GM12878 (cell line): ENCODE measurements around the gene DNAH5. TPM values are rescaled to one million over a fixed set of nuclear protein-coding genes. Genes with fewer than 3 reads are reported as not detected.

ENCODE experiments used
- ATAC-seq: fragments of 200-7000 bp; cut with Tn5 transposase; 3 replicates; pipeline ENCODE4 v1.9.1; 2020; ENCODE audit warnings: mild to moderate bottlenecking, moderate library complexity
- BruUV-seq: library from RNA; stranded (reverse); fragments of 400-500 nt; replicated peaks from 2 replicates; lab custom pipeline; 2021; lab: Mats Ljungman, UMichigan
- CTCF ChIA-PET: fragments of 300-600 bp; sonication (Branson Sonifier 250); formaldehyde crosslinking; extraction: SDS; loops from one replicate; lab custom pipeline; 2021; ENCODE audit warnings: inconsistent platforms; lab: Yijun Ruan, JAX
- POLR2A ChIA-PET: fragments of 350-600 bp; formaldehyde crosslinking; extraction: SDS; loops from one replicate; lab custom pipeline; 2021; ENCODE audit warnings: inconsistent platforms; lab: Charles Lee
- RAD21 ChIA-PET: fragments of 300-600 bp; sonication (Branson Sonifier 250); formaldehyde crosslinking; loops from one replicate; lab custom pipeline; 2023; ENCODE audit warnings: antibody characterized with exemption; ENCODE audit not compliant: unreplicated experiment; lab: Charles Lee
- SMC1A ChIA-PET: fragments of 300-600 bp; sonication (Branson Sonifier 250); formaldehyde crosslinking; loops from one replicate; lab custom pipeline; 2023; ENCODE audit not compliant: unreplicated experiment, uncharacterized antibody; lab: Charles Lee
- DNase-seq: peaks from one replicate; pipeline ENCODE4 v3.0.0-alpha.2; 2011; ENCODE audit warnings: low read depth, low spot score
- FAIRE-seq: peaks from 3 replicates; lab custom pipeline; 2011; peaks lifted over from hg19 to GRCh38; lab: Jason Lieb, UNC
- H2AFZ ChIP-seq: 2 replicates; pipeline ENCODE4 v1.6.0; 2011; ENCODE audit warnings: low read depth, low read length, control low read depth; ENCODE audit not compliant: control insufficient read depth
- H3K27ac ChIP-seq: 2 replicates; pipeline ENCODE4 v1.5.1; 2011; ENCODE audit warnings: control low read depth; ENCODE audit not compliant: control insufficient read depth, insufficient read depth
- H3K27me3 ChIP-seq, 2 experiments: replicated peaks in 1 of 2; 2 replicates each; pipeline versions ENCODE4 v1.6.0 to v1.6.1; 2011; ENCODE audit warnings: low read length in 1 of 2; ENCODE audit not compliant: control insufficient read depth in 2 of 2, insufficient read depth in 2 of 2
- H3K36me3 ChIP-seq, 2 experiments: 2 replicates each; pipeline ENCODE4 v1.5.1; 2011; ENCODE audit warnings: low read length in 1 of 2; ENCODE audit not compliant: control insufficient read depth in 2 of 2, insufficient read depth in 2 of 2
- H3K4me1 ChIP-seq: 2 replicates; pipeline ENCODE4 v1.6.1; 2011; ENCODE audit warnings: mild to moderate bottlenecking, low read length, moderate library complexity, mixed read lengths; ENCODE audit not compliant: control insufficient read depth, insufficient read depth
- H3K4me2 ChIP-seq: 2 replicates; pipeline ENCODE4 v1.6.0; 2011; ENCODE audit warnings: control low read depth; ENCODE audit not compliant: control insufficient read depth, insufficient read depth
- H3K4me3 ChIP-seq: fragments of 200-600 bp; sonication (generic); 2 replicates; pipeline ENCODE4 v1.5.1; 2016
- H3K79me2 ChIP-seq: 2 replicates; pipeline ENCODE4 v1.6.0; 2011; ENCODE audit warnings: low read length; ENCODE audit not compliant: control insufficient read depth, insufficient read depth
- H3K9ac ChIP-seq: 2 replicates; pipeline ENCODE4 v1.8.0; 2011; ENCODE audit warnings: low read length, control low read depth, mixed read lengths; ENCODE audit not compliant: control insufficient read depth, insufficient read depth
- H3K9me3 ChIP-seq: replicated peaks from 3 replicates; pipeline ENCODE4 v1.5.1; 2011; ENCODE audit warnings: mild to moderate bottlenecking, low read length; ENCODE audit not compliant: control insufficient read depth, insufficient read depth
- H4K20me1 ChIP-seq: 2 replicates; pipeline ENCODE4 v1.6.0; 2011; ENCODE audit not compliant: control insufficient read depth, insufficient read depth
- ATF2 ChIP-seq: IDR thresholded peaks from 2 replicates; pipeline ENCODE4 v1.6.1; 2012; ENCODE audit warnings: low read length, inconsistent platforms
- ATF3 ChIP-seq: IDR thresholded peaks from 2 replicates; pipeline ENCODE4 v1.6.1; 2011; ENCODE audit warnings: low read depth, mild to moderate bottlenecking, low read length, moderate library complexity, borderline replicate concordance; ENCODE audit errors: extremely low read depth
- BACH1 ChIP-seq: fragments of 450-650 bp; IDR thresholded peaks from 2 replicates; pipeline ENCODE4 v1.6.1; 2017; ENCODE audit warnings: mild to moderate bottlenecking, borderline replicate concordance
- MEF2A ChIP-seq: IDR thresholded peaks from 2 replicates; pipeline ENCODE4 v1.6.1; 2011; ENCODE audit warnings: low read depth, mild to moderate bottlenecking, low read length, moderate library complexity; ENCODE audit not compliant: insufficient read depth
- MTA2 ChIP-seq: fragments of 450-650 bp; IDR thresholded peaks from 2 replicates; pipeline ENCODE4 v1.6.1; 2016; ENCODE audit warnings: low read depth, mild to moderate bottlenecking, moderate library complexity
- NR2F1 ChIP-seq: fragments of 450-650 bp; conservative IDR thresholded peaks from 2 replicates; pipeline ENCODE4 v1.6.1; 2017; ENCODE audit warnings: mild to moderate bottlenecking
- SIX5 ChIP-seq: IDR thresholded peaks from 2 replicates; pipeline ENCODE4 v1.6.1; 2011; ENCODE audit warnings: mild to moderate bottlenecking, low read depth, low read length, moderate library complexity; ENCODE audit not compliant: severe bottlenecking
- SMAD5 ChIP-seq: IDR thresholded peaks from 2 replicates; pipeline ENCODE4 v1.6.1; 2016; ENCODE audit warnings: antibody characterized with exemption, low read depth
- SMARCA5 ChIP-seq: fragments of 450-650 bp; IDR thresholded peaks from 2 replicates; pipeline ENCODE4 v1.6.1; 2017; ENCODE audit warnings: mild to moderate bottlenecking
- SRF ChIP-seq, 2 experiments: IDR thresholded peaks; 2 replicates each; pipeline ENCODE4 v1.6.1; 2011; ENCODE audit warnings: low read depth in 2 of 2, low read length in 2 of 2, mild to moderate bottlenecking in 1 of 2, moderate library complexity in 1 of 2
- STAT1 ChIP-seq: fragments of 450-650 bp; conservative IDR thresholded peaks from 2 replicates; pipeline ENCODE4 v1.6.1; 2014; ENCODE audit warnings: antibody characterized with exemption, mild to moderate bottlenecking
- TBL1XR1 ChIP-seq: IDR thresholded peaks from 2 replicates; pipeline ENCODE4 v1.6.1; 2012; ENCODE audit warnings: low read depth, low read length, improper control_type of control experiment
- ZBTB33 ChIP-seq: fragments of 450-650 bp; IDR thresholded peaks from 2 replicates; pipeline ENCODE4 v1.6.1; 2017; ENCODE audit warnings: mild to moderate bottlenecking
- ZNF592 ChIP-seq: fragments of 450-650 bp; IDR thresholded peaks from 2 replicates; pipeline ENCODE4 v1.6.1; 2017; ENCODE audit warnings: mild to moderate bottlenecking, moderate library complexity
- WGBS: methylation state at CpG from one replicate; pipeline ENCODE4 v1.1.6; 2016; ENCODE audit warnings: low lambda C conversion rate; ENCODE audit not compliant: insufficient replicate concordance, insufficient coverage; ENCODE audit errors: missing lambda C conversion rate; 5-methylcytosine and 5-hydroxymethylcytosine counted together
- in situ Hi-C: fragments of 300-500 bp; cut with MboI; formaldehyde crosslinking; loops from 9 replicates; pipeline ENCODE4 v1.14.3; 2018; ENCODE audit warnings: mixed read lengths
- intact Hi-C: fragments of 100-400 bp; cut with micrococcal nuclease; formaldehyde crosslinking; loops from one replicate; pipeline ENCODE4 v1.14.2; 2022; ENCODE audit not compliant: unreplicated experiment
- polyA plus RNA-seq, 11 experiments: library from polyadenylated mRNA; depleted of rRNA in 4 of 11; unstranded in 6 of 11; stranded (reverse) in 5 of 11; fragments of >200 nt; fragmentation: Nextera tagmentation in 4 of 11; fragmentation: Illumina TruSeq in 1 of 11; extraction: Ambion mirVana in 4 of 11; extraction: Trizol in 1 of 11; gene quantifications; 1 replicate in 1 of 11; 2 replicates in 10 of 11; pipeline versions ENCODE4 v1.2.1 to v1.2.3, GENCODE V29; 2011 to 2016; ENCODE audit warnings: inconsistent platforms in 2 of 11, missing spikeins in 2 of 11, low read depth in 1 of 11
- total RNA-seq, 4 experiments: library from RNA; depleted of rRNA in 3 of 4; stranded (reverse); fragments of >200 nt in 3 of 4; fragmentation: Illumina TruSeq in 1 of 4; extraction: Trizol in 1 of 4; gene quantifications; 2 replicates each; pipeline versions ENCODE4 v1.2.1 to v1.2.3, GENCODE V29; 2013 to 2021

Gene DNAH5
- total and polyA plus RNA-seq, 10 of the 15 experiments (the other 5 are each of a cell fraction or from before 2014, with no cell fraction given), result under 0.01 to 0.30 (median 0.07) TPM; not detected in 7

GRCh38 chr5:13749766-13750165 lies 194.7 kb downstream of the DNAH5 start:
- no peaks in the 10 kb centered on the region for H4K20me1 ChIP-seq
- TF ChIP-seq ZBTB33 (no peak), ATF3 (no peak), SRF (IDR thresholded peaks at IDR 0.05; ENCODE audit: low read depth in 2 of 2, low read length in 2 of 2) (no peak), ATF2 (no peak), MTA2 (no peak), BACH1 (no peak), SMARCA5 (no peak), TBL1XR1 (no peak), STAT1 (no peak), SMAD5 (no peak), MEF2A (no peak), SIX5 (no peak), ZNF592 (no peak), NR2F1 (no peak)
- TF ChIP-seq, all 136 proteins: peak for 0
- in situ Hi-C loops (no loop called here), intact Hi-C loops (no loop called here)
- H3K4me3 ChIP-seq, result no peak overlapping the region
- H3K27ac ChIP-seq, result no peak overlapping the region
- no peak overlapping the region for H2AFZ ChIP-seq
- 23% methylated on average over 6 of the region's 6 CpGs for WGBS
- H3K36me3 ChIP-seq, result no peaks in the 10 kb centered on the region
- ChIA-PET SMC1A (no interaction called here), CTCF (no interaction called here), RAD21 (no interaction called here), POLR2A (no interaction called here)
- DNase-seq, result no peak
- H3K4me2 ChIP-seq, result no peak overlapping the region
- H3K4me1 ChIP-seq, result no peaks in the 10 kb centered on the region
- BruUV-seq, result no TSS peak
- no peak overlapping the region for H3K9ac ChIP-seq
- H3K79me2 ChIP-seq, result no peaks in the 10 kb centered on the region
- no peaks in the 10 kb centered on the region for H3K9me3 ChIP-seq
- no peak for FAIRE-seq
- no peak for ATAC-seq
- no peaks in the 10 kb centered on the region for H3K27me3 ChIP-seq
